ENCODE results near the gene ID3. TPM values are rescaled to one million over a fixed set of nuclear protein-coding genes. Genes with fewer than 3 reads are reported as not detected.
A peak's percentile ranks its signal among the peaks of the same experiment; 100 is the strongest.

The ID3 gene
- total RNA-seq, 1 donor from 2014 or later = 205 TPM

DNA sequence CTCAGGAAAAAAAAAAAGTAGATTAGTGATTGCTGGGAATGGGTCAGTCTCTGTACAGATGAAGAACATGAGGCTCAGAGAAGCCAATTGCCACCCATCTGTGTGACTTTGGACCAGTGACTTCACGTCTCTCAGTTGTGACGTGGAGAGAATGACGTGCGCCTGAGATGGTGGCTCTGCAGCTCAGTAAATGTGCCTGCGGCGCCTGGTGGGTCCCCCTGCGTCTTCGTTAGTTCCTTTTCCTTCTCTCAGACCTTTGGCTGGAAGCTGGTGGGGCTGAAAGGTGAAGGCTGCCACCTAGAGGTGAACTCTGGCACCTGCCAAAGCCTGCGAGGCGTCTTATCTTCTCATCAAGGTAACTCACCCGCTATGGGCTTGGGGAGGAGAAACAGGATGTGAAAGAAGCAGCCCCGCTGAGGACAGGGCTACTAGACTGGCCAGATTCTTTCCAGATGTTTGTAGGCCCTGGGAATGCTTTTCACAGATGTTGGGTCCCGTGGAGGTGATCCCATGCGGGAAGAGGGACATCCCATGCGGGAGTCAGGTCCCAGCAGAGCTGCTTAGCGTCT, 19.5 kb downstream of the ID3 start:
- peaks cover 39% of the 10 kb centered on the region for H3K4me1 Mint-ChIP-seq
- ATAC-seq (ENCODE audit: low read depth) (peak; percentile 92), DNase-seq (peak; percentile 84)
- H3K27me3 Mint-ChIP-seq = no peaks in the 10 kb centered on the region
- TF ChIP-seq, protein P1, sequence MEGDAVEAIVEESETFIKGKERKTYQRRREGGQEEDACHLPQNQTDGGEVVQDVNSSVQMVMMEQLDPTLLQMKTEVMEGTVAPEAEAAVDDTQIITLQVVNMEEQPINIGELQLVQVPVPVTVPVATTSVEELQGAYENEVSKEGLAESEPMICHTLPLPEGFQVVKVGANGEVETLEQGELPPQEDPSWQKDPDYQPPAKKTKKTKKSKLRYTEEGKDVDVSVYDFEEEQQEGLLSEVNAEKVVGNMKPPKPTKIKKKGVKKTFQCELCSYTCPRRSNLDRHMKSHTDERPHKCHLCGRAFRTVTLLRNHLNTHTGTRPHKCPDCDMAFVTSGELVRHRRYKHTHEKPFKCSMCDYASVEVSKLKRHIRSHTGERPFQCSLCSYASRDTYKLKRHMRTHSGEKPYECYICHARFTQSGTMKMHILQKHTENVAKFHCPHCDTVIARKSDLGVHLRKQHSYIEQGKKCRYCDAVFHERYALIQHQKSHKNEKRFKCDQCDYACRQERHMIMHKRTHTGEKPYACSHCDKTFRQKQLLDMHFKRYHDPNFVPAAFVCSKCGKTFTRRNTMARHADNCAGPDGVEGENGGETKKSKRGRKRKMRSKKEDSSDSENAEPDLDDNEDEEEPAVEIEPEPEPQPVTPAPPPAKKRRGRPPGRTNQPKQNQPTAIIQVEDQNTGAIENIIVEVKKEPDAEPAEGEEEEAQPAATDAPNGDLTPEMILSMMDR (IDR thresholded peaks at IDR 0.05) = peak; percentile 60
- H3K4me3 Mint-ChIP-seq = peak overlapping the region; percentile 59
- H3K27ac Mint-ChIP-seq = peak overlapping the region; percentile 56
- H3K36me3 Mint-ChIP-seq (ENCODE audit: low read depth) = no peaks in the 10 kb centered on the region
- intact Hi-C loops (cut with micrococcal nuclease) = loop anchor here (1.0 to 5.0 kb wide), 6 partner anchors 8 to 442 kb away; partner anchors contain the start of genes ASAP3, E2F2, HTR1D and ZNF436
- CTCF ChIA-PET = interaction anchor here (0.5 to 31.5 kb wide), 13 partner anchors 8 to 567 kb away, joined by 3 to 872 read pairs (median 5); partner anchors contain the start of gene E2F2
- no peaks in the 10 kb centered on the region for H3K9me3 Mint-ChIP-seq
- POLR2A ChIA-PET = interaction anchor here (0.7 to 2.8 kb wide), 16 partner anchors 12 to 204 kb away, joined by 3 to 50 read pairs (median 5); partner anchors contain the start of genes ELOA, HNRNPR, ID3 and RPL11

DNA sequence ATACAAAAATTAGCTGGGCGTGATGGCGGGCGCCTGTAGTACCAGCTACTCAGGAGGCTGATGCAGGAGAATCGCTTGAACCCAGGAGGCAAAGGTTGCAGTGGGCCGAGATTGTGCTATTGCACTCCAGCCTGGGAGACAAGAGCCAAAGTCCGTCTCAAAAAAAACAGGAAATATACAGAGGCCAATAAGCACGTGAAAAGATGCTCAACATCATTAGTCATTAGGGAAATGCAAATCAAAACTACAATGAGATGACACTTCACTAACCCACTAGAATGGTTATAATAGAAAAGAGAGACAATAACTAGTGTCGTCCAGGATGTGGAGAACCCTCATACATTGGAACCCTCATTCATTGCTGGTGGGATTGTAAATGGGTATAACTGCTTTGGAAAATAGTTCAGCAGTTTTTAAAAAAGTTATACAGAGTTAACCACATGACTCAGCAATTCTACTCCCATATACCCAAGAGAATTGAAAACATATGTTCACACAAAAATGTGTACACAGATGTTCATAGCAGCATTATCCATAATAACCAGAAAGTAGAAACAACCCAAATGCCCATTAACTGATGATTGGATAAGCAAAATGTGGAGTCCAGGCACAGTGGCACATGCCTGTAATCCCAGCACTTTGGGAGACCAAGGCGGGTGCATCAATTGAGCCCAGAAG, 21.9 kb downstream of the ID3 start:
- no peaks in the 10 kb centered on the region for H3K36me3 Mint-ChIP-seq (ENCODE audit: low read depth)
- H3K27me3 Mint-ChIP-seq = no peaks in the 10 kb centered on the region
- no peak overlapping the region for H3K4me3 Mint-ChIP-seq
- peaks cover 51% of the 10 kb centered on the region for H3K4me1 Mint-ChIP-seq
- ChIA-PET POLR2A (interaction anchor here (0.7 kb wide), 1 partner anchor 438 kb away, joined by 6 read pairs; no protein-coding TSS in a partner anchor), CTCF (interaction anchor here (1.1 to 9.8 kb wide), 3 partner anchors 23 to 40 kb away, joined by 9 to 279 read pairs (median 32); no protein-coding TSS in a partner anchor)
- H3K9me3 Mint-ChIP-seq = no peaks in the 10 kb centered on the region
- DNase-seq (no peak), ATAC-seq (ENCODE audit: low read depth) (no peak)
- no peak overlapping the region for H3K27ac Mint-ChIP-seq
- TF ChIP-seq, protein P1 (IDR thresholded peaks at IDR 0.05) = no peak
- intact Hi-C loops (cut with micrococcal nuclease) = no loop called here

DNA sequence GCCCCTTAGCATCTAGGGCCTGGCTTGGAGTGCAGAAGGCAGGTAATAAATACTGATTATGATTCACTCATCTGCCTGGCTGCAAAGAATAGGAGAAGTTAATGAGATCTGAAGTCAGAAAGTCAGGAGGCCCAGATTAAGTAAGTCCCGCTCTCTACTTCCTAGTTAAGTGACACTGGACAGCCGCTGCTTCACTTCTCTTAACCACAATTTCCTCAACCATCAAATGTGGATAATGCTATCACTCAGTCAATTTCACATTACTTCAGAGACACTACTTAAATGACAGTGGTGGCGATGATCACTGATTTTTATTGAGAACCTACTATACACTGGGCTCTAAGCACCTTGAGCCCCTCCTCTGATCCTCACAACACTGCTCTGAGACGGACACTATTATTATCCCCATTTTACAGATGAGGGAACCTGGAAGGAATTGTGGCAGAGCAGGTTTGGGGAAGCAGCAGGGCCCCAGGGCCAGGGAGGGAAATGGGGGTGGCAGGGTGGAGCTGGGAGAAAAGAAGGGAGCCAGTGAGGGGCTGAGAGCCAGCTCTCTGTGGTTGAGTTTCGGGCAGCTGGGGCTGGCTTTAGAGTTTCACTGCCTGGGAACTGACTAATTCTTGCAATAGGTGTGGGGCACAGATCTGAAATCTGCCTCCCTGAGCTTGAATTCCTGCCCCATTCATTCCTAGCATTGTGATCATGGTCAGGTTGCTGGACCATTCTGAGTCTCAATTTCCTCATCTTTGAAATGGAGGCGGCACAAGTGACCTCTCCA, 25.9 kb downstream of the ID3 start:
- TF ChIP-seq, protein P1 (IDR thresholded peaks at IDR 0.05) = no peak
- ChIA-PET CTCF (interaction anchor here (1.4 to 4.2 kb wide), 2 partner anchors 36 to 104 kb away, joined by 3 to 32 read pairs; no protein-coding TSS in a partner anchor), POLR2A (interaction anchor here (1.1 to 2.6 kb wide), 2 partner anchors 9 to 158 kb away, joined by 3 to 11 read pairs; partner anchors contain the start of gene RPL11)
- Mint-ChIP-seq H3K36me3 (ENCODE audit: low read depth) (no peaks in the 10 kb centered on the region), H3K27ac (peak overlapping the region; percentile 36), H3K9me3 (no peaks in the 10 kb centered on the region), H3K27me3 (no peaks in the 10 kb centered on the region), H3K4me1 (peaks cover 71% of the 10 kb centered on the region), H3K4me3 (no peak overlapping the region)
- intact Hi-C loops (cut with micrococcal nuclease) = no loop called here
- DNase-seq (no peak), ATAC-seq (ENCODE audit: low read depth) (no peak)

DNA sequence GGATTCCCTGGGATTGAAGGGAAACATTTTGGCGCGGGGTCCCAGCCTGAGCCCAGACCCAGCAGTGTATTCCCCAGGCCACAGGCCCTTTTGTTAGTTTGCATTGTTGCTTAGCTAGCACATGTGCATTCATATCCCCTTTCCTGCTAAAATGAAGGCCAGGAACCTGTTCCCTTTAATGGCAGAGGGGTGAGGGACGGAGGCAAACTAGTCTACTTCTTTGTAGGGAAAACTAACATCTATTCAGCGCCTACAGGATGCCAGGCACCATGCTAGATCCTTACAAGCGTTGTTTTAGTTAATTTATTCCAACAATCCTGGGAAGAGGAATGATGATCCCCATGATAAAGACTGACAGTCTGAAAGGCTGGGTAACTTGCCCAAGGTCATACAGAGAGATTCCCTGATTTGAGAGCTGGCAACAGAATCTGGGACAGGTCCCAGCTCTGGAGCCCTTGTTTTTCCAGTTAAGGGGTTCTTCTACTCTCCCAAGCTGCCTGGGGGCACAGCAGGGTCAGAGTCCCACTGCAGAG, 27.7 kb downstream of the ID3 start:
- H3K9me3 Mint-ChIP-seq = no peaks in the 10 kb centered on the region
- H3K4me1 Mint-ChIP-seq = peaks cover 79% of the 10 kb centered on the region
- TF ChIP-seq, protein P1 (IDR thresholded peaks at IDR 0.05) = no peak
- ChIA-PET POLR2A (interaction anchor here (0.5 to 1.9 kb wide), 12 partner anchors 11 to 1716 kb away, joined by 3 to 10 read pairs (median 5); partner anchors contain the start of gene RPL11), CTCF (interaction anchor here (0.8 to 6.5 kb wide), 5 partner anchors 8 to 105 kb away, joined by 3 to 94 read pairs (median 6); no protein-coding TSS in a partner anchor)
- H3K4me3 Mint-ChIP-seq = peak overlapping the region; percentile 87
- H3K36me3 Mint-ChIP-seq (ENCODE audit: low read depth) = no peaks in the 10 kb centered on the region
- no peaks in the 10 kb centered on the region for H3K27me3 Mint-ChIP-seq
- peak overlapping the region; percentile 70 for H3K27ac Mint-ChIP-seq
- no peak for ATAC-seq (ENCODE audit: low read depth)
- DNase-seq = no peak
- intact Hi-C loops (cut with micrococcal nuclease) = loop anchor here (1.0 to 2.0 kb wide), 3 partner anchors 8 to 187 kb away; partner anchors contain the start of genes HNRNPR and ZNF436

Data from activated B cell treated with CpG ODN at 0.5 μM for 24 hours (primary cell).